Amniotic epithelial cell (primary cell): ENCODE measurements around the gene ZBTB8A.
"Not testable (repeated sequence)": the region's sequence is repeated elsewhere in the genome, so short reads cannot be mapped to it uniquely, and the experiment has no call there.

Experiments used
- DNase-seq: peaks from one replicate; pipeline ENCODE4 v3.0.0-alpha.2; 2010; ENCODE audit warnings: low read depth

Gene ZBTB8A

GRCh38 chr1:32536764-32537163 is 2.5 kb upstream of the ZBTB8A start:
- DNase-seq: no peak

DNA sequence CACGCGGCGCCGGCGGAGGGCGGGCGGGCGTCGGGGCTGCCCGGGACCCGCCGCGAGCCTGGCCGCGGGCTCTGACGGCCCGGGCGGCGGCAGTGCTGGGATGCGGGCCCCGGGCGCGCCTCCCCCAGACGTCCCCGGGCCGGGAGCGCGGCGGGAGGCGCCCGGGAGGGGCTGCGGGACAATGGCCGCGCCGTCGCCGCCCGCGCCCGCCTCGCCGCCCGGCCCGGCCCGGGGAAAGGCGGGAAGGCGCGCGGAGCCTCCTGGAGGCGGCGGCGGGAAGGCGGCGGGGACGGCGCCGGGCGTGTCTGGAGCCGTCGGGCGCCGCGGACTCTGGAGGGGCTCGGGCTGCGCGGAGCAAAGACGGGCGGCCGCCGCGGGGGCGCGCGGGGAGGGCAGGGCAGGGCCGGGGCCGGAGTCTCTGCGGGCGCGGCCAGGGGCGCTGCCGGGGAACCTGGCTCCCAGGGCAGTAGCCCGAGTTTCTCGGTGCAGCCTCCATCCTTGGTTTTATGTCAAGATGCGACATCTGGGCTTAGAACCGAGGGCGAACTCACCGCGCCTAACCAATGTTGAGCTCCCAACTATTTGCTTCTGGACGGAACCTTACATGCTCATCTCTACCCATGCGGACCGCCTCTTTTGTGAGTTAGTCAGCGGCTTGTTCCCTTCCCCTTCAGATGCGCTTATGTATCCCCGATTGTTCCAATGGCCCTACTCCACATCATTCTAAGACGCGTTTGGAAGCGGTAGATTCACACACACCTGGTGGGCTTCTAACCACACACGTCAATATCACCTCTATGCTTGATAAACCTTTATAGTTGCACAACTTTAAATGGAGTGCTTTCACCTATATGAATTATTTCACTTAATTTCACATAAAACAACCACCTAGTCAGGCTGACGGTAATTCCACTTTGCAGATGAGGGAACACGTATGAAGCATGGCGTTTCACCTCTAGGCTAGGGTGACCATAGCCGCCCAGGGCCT is 651 bp downstream of the ZBTB8A start:
- peak; percentile 42 for DNase-seq

DNA sequence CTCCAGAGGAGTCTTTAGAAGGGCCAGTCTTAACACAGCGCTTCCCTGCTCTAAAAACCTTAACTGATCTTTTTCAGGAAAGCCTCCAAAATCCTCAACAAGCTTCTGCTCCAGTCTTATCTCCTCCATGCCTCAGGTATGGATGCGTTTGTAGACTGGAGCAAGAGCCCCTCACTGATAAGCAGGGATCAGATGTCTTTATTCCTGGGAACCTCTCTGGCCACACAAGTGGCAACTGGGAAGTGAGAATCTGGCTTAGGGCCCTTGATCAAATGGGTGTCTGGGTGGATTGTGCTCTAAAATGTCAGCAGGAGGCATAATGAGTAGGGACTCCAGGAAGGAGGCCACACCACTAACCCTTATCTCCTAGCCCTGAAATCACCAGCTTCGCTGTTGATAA is 1.4 kb downstream of the ZBTB8A start:
- no peak for DNase-seq

DNA sequence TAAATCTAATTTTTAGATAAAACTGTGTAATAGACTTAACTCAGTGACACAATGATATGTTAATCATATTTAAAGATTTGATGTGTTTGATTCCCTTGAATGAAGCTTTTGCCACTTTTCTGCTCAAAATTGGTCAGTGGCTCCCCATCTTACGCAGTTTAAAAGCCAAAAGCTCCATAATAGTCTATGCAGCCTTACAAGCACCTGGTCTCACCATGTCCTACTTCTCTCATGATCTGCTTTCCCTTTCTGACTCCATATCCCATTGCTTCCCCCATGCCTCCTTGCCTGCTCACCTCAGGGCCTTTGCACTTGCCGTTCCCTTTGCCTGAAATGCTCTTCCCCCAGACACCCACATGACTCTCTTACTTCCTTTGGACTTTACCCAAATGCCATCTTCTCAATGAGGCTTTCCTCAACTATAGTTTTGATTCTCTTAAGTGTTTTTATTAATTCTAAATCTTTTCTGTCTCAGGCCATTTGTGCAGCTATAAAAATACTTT is 1.9 kb downstream of the ZBTB8A start:
- DNase-seq: no peak

GRCh38 chr1:32546611-32547010 is 7.4 kb downstream of the ZBTB8A start:
- no peak for DNase-seq

DNA sequence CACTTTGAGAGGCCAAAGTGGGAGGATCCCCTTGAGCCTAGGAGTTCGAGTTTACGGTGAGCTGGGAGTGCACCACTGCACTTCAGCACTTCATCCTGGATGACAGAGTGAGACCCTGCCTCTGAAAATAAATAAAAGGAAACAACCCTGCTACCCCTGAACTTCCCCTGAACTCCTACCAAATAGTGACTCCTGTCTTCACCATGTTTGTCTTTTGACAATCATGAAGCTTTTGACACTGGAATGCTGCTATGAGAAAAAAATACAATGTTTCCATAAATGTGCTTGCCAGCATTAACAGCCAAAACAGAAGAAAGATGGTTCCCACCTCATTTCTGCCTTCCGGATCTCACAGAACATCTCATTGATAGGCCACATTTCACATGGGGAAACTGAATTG is 10.4 kb downstream of the ZBTB8A start:
- DNase-seq: no peak

GRCh38 chr1:32554288-32554687 is 15.1 kb downstream of the ZBTB8A start:
- no peak for DNase-seq

DNA sequence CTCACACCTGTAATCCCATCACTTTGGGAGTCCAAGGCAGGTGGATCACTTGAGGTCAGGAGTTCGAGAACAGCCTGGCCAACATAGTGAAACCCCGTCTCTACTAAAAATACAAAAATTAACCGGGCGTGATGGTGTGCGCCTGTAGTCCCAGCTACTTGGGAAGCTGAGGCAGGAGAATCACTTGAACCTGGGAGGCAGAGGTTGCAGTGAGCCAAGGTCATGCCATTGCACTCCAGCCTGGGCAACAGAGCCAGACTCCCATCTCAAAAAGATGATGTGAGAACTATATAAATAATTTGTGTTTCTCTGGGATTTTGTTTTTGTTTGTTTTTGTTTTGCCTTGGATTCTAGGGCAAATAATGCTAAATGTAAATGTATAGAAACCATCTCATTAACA is 17.8 kb downstream of the ZBTB8A start:
- not testable (repeated sequence) for DNase-seq

DNA sequence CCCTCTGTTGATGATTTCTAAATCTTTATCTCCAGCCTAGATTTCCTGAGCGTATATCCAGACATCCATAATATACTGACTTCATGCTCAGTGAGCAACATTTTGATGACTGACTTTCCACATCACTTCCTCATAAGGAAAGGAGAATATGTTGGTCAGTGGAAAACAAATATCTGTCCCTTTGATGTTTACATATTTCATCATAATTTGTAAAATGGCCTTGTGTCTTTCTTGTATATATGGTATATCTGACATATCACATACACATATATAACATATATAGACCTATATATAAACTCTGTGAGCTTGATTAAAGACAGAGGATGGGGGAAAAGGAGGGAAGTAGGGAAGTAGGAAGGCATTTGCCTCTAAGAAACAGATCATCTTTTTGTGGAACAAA is 18.6 kb downstream of the ZBTB8A start:
- no peak for DNase-seq

- DNase-seq: no peak
Observed at GRCh38 chr1:32568929-32569328, 29.7 kb downstream of the ZBTB8A start.

DNA sequence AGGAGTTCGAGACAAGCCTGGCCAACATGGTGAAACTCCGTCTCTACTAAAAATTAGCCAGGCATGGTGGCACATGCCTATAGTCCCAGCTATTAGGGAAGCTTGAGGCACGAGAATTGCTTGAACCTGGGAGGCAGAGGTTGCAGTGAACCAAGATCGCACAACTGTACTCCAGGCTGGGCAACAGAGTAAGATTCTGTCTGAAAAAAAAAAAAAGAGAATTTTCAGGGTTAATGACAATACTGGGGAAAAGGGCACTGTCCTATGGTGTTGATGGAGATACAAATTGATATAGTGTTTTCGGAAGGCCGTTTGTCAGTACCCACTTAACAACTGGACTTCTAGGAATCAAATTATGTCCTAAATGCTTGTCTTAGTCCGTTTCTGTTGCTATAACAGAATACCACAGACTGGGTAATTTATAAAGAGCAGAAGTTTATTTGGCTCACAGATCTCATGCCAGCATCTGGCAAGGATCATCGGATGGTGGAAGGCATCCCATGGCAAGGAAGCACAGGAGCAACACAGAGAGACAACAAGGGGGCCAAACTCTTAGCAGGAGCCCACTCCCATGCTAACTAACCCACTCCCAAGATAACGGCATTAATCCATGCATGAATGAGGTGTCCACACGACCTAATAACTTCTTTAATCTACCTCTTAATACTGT is 41.3 kb downstream of the ZBTB8A start:
- no peak for DNase-seq

- peak; percentile 50 for DNase-seq
Observed at GRCh38 chr1:32592943-32593342, 53.7 kb downstream of the ZBTB8A start.

- DNase-seq: peak; percentile 19
Observed at GRCh38 chr1:32600034-32600433, 60.8 kb downstream of the ZBTB8A start.

DNA sequence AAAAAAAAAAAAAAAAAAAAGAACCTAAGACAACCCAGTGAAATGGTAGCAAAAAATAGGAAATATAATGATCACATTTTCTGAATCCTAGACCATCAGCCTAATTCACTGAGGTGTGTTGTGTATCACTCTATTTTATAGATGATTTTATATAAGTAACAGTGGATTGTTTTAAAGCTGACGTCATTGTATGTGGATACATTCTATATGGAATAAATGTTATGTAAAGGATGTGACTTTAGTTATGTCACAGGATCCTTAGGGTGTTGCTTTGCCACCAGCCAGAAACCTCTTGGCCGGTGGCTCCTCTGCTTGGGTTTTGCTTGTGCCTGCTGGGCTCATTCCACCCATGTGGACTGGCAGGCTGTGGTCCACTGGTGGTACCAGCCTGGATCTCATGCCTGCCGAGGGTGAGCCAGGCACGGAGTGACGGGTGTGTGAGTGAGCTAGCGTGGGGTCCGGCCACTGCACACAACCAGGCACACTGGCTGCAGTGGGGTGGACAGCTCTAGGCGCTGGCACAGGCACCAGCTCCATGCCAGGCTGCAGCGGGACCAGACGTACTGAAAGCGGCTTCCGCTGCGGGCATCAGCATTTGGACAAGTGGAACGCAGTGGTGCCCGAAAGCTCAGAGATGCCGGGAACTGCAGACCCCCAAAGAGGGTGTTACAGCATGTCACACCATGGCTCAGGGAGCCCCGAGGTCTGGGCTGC is 66.6 kb downstream of the ZBTB8A start:
- no peak for DNase-seq

GRCh38 chr1:32606565-32607371 is 67.5 kb downstream of the ZBTB8A start:
- no peak for DNase-seq

DNA sequence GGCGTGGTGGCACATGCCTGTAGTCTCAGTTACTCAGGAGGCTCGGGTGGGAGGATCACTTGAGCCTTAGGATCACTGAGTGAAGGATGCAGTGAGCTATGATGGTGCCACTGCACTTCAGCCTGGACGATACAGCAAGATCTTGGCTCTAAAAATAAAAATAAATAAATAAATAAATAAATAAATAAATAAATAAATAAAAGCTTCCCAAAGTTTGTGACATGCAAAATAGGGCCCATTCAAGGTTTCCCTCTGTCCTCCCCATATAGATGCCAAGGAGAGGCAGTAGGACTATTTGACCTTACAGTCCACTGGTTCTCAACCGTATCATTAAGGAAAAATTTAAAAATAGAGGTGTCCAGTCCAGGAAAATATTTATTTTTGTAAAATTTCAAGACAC is 70.0 kb downstream of the ZBTB8A start:
- DNase-seq: no peak

GRCh38 chr1:32611859-32612188 is 72.6 kb downstream of the ZBTB8A start:
- DNase-seq: no peak

GRCh38 chr1:32612189-32612881 is 73.1 kb downstream of the ZBTB8A start:
- peak; percentile 73 for DNase-seq

GRCh38 chr1:32613472-32613871 is 74.2 kb downstream of the ZBTB8A start:
- no peak for DNase-seq

DNA sequence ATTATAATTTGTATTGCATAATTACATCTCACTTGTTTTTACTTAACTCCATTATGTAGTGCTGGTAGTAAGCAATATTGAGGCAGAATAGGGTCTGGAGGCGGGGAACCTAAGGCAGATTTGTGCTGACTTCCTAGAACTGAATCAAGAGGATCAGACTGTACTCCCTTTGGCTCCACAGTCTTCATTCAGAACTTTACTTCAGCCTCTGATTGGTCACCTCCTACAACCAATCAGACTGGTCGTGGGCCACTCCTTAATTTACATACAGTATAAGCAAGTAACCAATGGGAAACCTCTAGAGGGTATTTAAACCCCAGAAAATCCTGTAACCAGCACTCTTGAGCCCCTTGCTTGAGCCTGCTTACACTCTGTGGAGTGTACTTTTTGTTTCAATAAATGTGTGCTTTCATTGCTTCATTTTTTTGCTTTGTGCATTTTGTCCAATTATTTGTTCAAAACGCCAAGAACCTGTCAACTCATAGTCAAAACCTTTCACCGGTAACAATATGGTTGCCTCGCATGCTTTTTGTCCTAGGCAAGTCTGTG is 79.5 kb downstream of the ZBTB8A start:
- no peak for DNase-seq
